Uterus (tissue), 4 donors: ENCODE results near the gene DVL1. TPM values are rescaled to one million over a fixed set of nuclear protein-coding genes. Genes with fewer than 3 reads are reported as not detected.

Experiments
- DNase-seq, 2 donors: peaks; one replicate each; pipeline ENCODE4 v3.0.0-alpha.2; 2019 to 2020
- H3K27ac ChIP-seq, 2 donors: fragments of 200-600 bp; sonication (generic); 1 replicate in 1 of 2; 2 replicates in 1 of 2; pipeline ENCODE4 v1.5.1; 2016 to 2018
- H3K27me3 ChIP-seq, 2 donors: fragments of 200-600 bp; sonication (generic); one replicate each; pipeline ENCODE4 v1.5.1; 2018 to 2019; ENCODE audit warnings: control low read depth in 1 of 2
- H3K36me3 ChIP-seq, 2 donors: fragments of 200-600 bp; sonication (generic); one replicate each; pipeline ENCODE4 v1.5.1; 2019; ENCODE audit warnings: control low read depth in 1 of 2
- H3K4me1 ChIP-seq, 2 donors: fragments of 200-600 bp; sonication (generic); one replicate each; pipeline ENCODE4 v1.5.1; 2018 to 2019; ENCODE audit warnings: control low read depth in 1 of 2
- H3K4me3 ChIP-seq, 2 donors: fragments of 200-600 bp; sonication (generic); 1 replicate in 1 of 2; 2 replicates in 1 of 2; pipeline ENCODE4 v1.5.1; 2018 to 2019; ENCODE audit warnings: mild to moderate bottlenecking in 1 of 2
- H3K9me3 ChIP-seq, 2 donors: fragments of 200-600 bp; sonication (generic); one replicate each; pipeline ENCODE4 v1.5.1; 2019; ENCODE audit warnings: control low read depth in 1 of 2
- POLR2A ChIP-seq, 2 donors: fragments of 450-650 bp; IDR thresholded peaks; one replicate each; pipeline ENCODE4 v1.6.1; 2016; ENCODE audit warnings: antibody characterized with exemption in 2 of 2, mild to moderate bottlenecking in 1 of 2, moderate library complexity in 1 of 2
- intact Hi-C: fragments of 100-400 bp; cut with DNase I; formaldehyde crosslinking; loops from one replicate; pipeline ENCODE4 v1.15.1; 2023; ENCODE audit warnings: low total_unique reads
- total RNA-seq, 4 donors: library from RNA; depleted of rRNA in 3 of 4; stranded (reverse); fragments of >200 nt in 3 of 4; gene quantifications; one replicate each; pipeline versions ENCODE4 v1.1.0 to v1.2.4, GENCODE V29; 2014 to 2023
- TF ChIP-seq, protein P1 (sequence below), 4 experiments: fragments of 200-600 bp in 2 of 4; fragments of 450-650 bp in 2 of 4; sonication (generic) in 2 of 4; IDR thresholded peaks; one replicate each; pipeline ENCODE4 v1.5.1; 2016 to 2019; ENCODE audit warnings: antibody characterized with exemption in 4 of 4, mild to moderate bottlenecking in 2 of 4, moderate library complexity in 1 of 4
- donor health status: DM: yes; HTN: yes; CAD: no.

The DVL1 gene
- total RNA-seq, 4 donors from 2014 or later, result 35.6 to 94.5 (median 49.7) TPM

DNA sequence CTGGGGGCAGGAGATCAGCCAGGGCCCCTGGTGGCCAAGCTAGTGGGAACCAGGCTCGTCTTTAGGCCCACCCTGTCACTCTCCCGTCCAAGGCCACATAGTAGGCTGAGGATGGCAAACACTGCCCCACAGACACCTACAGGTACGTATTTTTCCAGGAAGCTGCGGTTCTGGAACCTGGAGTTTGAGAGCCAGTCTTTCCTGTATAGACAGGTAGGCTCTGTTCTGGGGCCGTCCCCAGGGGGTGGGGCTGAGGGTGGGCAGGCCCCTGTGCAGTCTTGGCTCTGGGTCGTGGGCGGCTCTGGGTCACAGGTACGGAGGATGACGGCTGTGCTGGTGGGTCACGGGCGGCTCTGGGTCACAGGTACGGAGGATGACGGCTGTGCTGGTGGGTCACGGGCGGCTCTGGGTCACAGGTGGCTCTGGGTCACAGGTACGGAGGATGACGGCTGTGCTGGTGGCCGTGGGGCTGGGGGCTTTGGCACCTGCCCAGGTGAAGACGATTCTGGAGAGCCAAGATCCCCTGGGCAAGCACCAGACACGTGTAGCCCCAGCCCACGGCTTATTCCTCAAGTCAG lies 38.7 kb downstream of the DVL1 start:
- no peaks in the 10 kb centered on the region for H3K27me3 ChIP-seq
- no peak for DNase-seq
- no peak overlapping the region for H3K4me3 ChIP-seq
- TF ChIP-seq, protein P1, sequence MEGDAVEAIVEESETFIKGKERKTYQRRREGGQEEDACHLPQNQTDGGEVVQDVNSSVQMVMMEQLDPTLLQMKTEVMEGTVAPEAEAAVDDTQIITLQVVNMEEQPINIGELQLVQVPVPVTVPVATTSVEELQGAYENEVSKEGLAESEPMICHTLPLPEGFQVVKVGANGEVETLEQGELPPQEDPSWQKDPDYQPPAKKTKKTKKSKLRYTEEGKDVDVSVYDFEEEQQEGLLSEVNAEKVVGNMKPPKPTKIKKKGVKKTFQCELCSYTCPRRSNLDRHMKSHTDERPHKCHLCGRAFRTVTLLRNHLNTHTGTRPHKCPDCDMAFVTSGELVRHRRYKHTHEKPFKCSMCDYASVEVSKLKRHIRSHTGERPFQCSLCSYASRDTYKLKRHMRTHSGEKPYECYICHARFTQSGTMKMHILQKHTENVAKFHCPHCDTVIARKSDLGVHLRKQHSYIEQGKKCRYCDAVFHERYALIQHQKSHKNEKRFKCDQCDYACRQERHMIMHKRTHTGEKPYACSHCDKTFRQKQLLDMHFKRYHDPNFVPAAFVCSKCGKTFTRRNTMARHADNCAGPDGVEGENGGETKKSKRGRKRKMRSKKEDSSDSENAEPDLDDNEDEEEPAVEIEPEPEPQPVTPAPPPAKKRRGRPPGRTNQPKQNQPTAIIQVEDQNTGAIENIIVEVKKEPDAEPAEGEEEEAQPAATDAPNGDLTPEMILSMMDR (IDR thresholded peaks at IDR 0.05), result no peak
- no peak for TF ChIP-seq POLR2A (IDR thresholded peaks at IDR 0.05)
- H3K9me3 ChIP-seq, result no peaks in the 10 kb centered on the region
- H3K4me1 ChIP-seq, result peaks cover 0 to 25% of the 10 kb centered on the region in 2 donors
- intact Hi-C loops, result no loop called here
- H3K36me3 ChIP-seq, result no peaks in the 10 kb centered on the region
- peak overlapping the region in 1 of 2 donors; percentile 94 for H3K27ac ChIP-seq

DNA sequence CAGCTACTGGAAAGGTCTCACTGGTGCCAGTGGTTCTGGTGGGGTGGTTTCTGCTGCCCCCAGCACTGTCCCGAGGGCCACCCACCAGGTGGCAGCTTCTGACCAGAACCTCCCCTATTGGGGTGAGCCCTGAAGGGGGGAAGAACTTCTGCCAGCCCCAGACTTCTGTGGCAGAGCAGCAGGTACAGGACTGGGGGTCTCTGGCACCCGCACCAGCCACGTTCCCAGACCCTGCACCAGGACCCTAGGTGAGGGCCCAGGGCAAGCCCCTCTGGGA lies 39.2 kb downstream of the DVL1 start:
- Histone ChIP-seq H3K4me1 (peaks cover 0 to 30% of the 10 kb centered on the region in 2 donors), H3K4me3 (no peak overlapping the region), H3K36me3 (no peaks in the 10 kb centered on the region), H3K27ac (peak overlapping the region in 1 of 2 donors; percentile 94), H3K9me3 (no peaks in the 10 kb centered on the region), H3K27me3 (no peaks in the 10 kb centered on the region)
- no peak for DNase-seq
- intact Hi-C loops, result no loop called here
- TF ChIP-seq, protein P1 (IDR thresholded peaks at IDR 0.05), result peak in 1 of 4 experiments; percentile 1
- TF ChIP-seq POLR2A (IDR thresholded peaks at IDR 0.05), result no peak

DNA sequence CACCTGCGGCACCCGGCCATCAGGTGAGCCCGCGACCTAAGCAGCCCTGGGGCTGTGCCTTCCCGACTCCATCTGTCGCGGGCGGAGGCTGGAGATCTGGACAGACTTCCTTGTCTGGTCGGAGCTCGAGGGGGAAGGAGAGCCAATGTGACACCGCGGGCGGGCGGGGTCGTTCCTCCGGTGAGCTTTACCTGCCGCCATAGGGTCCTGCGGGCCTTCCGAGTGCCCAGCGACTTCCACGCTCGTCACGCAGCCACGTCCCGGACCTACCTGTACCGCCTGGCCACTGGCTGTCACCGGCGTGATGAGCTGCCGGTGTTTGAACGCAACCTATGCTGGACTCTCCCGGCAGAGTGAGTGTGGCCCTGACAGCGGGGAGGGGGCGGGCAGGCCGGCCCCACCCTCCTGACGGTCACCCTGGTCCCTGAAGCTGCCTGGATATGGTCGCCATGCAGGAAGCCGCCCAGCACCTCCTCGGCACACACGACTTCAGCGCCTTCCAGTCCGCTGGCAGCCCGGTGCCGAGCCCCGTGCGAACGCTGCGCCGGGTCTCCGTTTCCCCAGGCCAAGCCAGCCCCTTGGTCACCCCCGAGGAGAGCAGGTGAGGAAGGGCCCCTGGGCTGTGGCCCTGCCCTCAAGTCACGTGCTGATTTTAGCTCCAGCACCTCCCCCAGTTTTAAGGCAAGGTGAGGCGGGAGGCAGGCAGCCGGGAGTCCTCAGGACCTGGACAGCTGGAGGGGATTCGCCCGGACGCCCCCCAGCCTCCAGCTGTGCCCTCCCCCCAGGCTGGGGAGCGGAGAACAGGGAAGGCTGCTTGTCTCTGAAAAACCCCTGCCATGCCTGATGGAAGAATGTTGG lies 39.7 kb downstream of the DVL1 start:
- no peak for TF ChIP-seq POLR2A (IDR thresholded peaks at IDR 0.05)
- TF ChIP-seq, protein P1 (IDR thresholded peaks at IDR 0.05), result peak in 1 of 4 experiments; percentile 3
- Histone ChIP-seq H3K27ac (peak overlapping the region; percentile 87 to 94), H3K27me3 (no peaks in the 10 kb centered on the region), H3K4me1 (peaks cover 0 to 31% of the 10 kb centered on the region in 2 donors), H3K9me3 (no peaks in the 10 kb centered on the region), H3K4me3 (peak overlapping the region; percentile 49 to 66), H3K36me3 (no peaks in the 10 kb centered on the region)
- DNase-seq, result no peak
- intact Hi-C loops, result loop anchor here (10.0 kb wide), 1 partner anchor 45 kb away; the partner anchor contains the start of gene MXRA8

DNA sequence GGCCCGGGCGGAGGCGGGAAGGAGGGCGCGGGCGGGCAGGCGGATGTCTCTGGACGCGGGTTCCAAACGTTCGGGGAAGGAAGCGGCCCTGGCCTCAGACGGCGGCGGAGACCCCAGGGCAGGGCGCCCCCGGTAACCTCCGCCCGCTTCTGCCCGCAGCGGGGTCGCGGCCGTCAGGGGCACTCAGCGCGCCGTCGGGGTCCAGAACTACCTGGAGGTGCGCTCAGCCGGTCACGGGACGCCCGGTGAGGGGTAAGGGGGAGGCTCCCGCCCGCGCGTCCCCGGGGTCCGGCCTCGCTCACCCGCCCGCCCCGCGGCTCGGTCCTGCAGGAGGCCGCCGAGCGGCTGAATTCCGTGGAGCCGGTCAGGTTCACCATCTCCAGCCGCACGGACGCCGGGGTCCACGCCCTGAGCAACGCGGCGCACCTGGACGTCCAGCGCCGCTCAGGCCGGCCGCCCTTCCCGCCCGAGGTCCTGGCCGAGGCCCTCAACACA lies 40.4 kb downstream of the DVL1 start:
- H3K4me1 ChIP-seq, result peaks cover 0 to 36% of the 10 kb centered on the region in 2 donors

More for the DNA sequence above, 40.4 kb downstream of the DVL1 start:
- TF ChIP-seq, protein P1 (IDR thresholded peaks at IDR 0.05), result no peak
- TF ChIP-seq POLR2A (IDR thresholded peaks at IDR 0.05), result no peak
- H3K4me3 ChIP-seq, result peak overlapping the region; percentile 49 to 66
- no peak for DNase-seq
- H3K27ac ChIP-seq, result peak overlapping the region; percentile 87 to 94
- intact Hi-C loops, result loop anchor here (10.0 kb wide), 1 partner anchor 46 kb away; the partner anchor contains the start of gene MXRA8
- H3K36me3 ChIP-seq, result no peaks in the 10 kb centered on the region
- H3K27me3 ChIP-seq, result no peaks in the 10 kb centered on the region
- no peaks in the 10 kb centered on the region for H3K9me3 ChIP-seq
